MM.1S (cell line): ENCODE results near the gene IL1B.

Experiments used
- DNase-seq: peaks from one replicate; pipeline ENCODE4 v3.0.0-alpha.2; 2015
- H2AFZ ChIP-seq: fragments of 300-600 bp; sonication (generic); 2 replicates; pipeline ENCODE4 v1.6.0; 2016; ENCODE audit warnings: antibody characterized with exemption, low read length
- H3F3A ChIP-seq: fragments of 300-600 bp; sonication (generic); 2 replicates; pipeline ENCODE4 v1.6.1; 2016; ENCODE audit warnings: mild to moderate bottlenecking, antibody characterized with exemption, low read length, moderate library complexity, mixed read lengths; ENCODE audit not compliant: insufficient read depth
- H3K27ac ChIP-seq: fragments of 300-600 bp; sonication (generic); 2 replicates; pipeline ENCODE4 v1.5.1; 2016; ENCODE audit warnings: mild to moderate bottlenecking, low read length
- H3K27me3 ChIP-seq: fragments of 300-600 bp; sonication (generic); replicated peaks from 2 replicates; pipeline ENCODE4 v1.6.0; 2016; ENCODE audit warnings: low read length; ENCODE audit not compliant: insufficient read depth
- H3K36me3 ChIP-seq: fragments of 300-600 bp; sonication (generic); replicated peaks from 2 replicates; pipeline ENCODE4 v1.6.1; 2016; ENCODE audit warnings: mild to moderate bottlenecking, low read length, mixed read lengths; ENCODE audit not compliant: insufficient read depth
- H3K4me1 ChIP-seq: fragments of 300-600 bp; sonication (generic); 2 replicates; pipeline ENCODE4 v1.6.1; 2016; ENCODE audit warnings: low read length, mixed read lengths
- H3K4me2 ChIP-seq: fragments of 300-600 bp; sonication (generic); 2 replicates; pipeline ENCODE4 v1.6.0; 2016; ENCODE audit warnings: low read depth, low read length
- H3K4me3 ChIP-seq: fragments of 300-600 bp; sonication (generic); 2 replicates; pipeline ENCODE4 v1.5.1; 2016; ENCODE audit warnings: low read length, mixed read lengths
- H3K79me2 ChIP-seq: fragments of 300-600 bp; sonication (generic); 2 replicates; pipeline ENCODE4 v1.6.1; 2016; ENCODE audit warnings: mixed run types, low read length, mixed read lengths
- H3K9ac ChIP-seq: fragments of 300-600 bp; sonication (generic); 2 replicates; pipeline ENCODE4 v1.6.1; 2016; ENCODE audit warnings: low read length, mixed read lengths
- H3K9me2 ChIP-seq: fragments of 300-600 bp; sonication (generic); replicated peaks from 2 replicates; pipeline ENCODE4 v1.6.1; 2016; ENCODE audit warnings: mild to moderate bottlenecking, low read length, mixed read lengths; ENCODE audit not compliant: insufficient read depth
- H3K9me3 ChIP-seq: fragments of 300-600 bp; sonication (generic); replicated peaks from 2 replicates; pipeline ENCODE4 v1.6.1; 2016; ENCODE audit warnings: mild to moderate bottlenecking, low read length, mixed read lengths; ENCODE audit not compliant: insufficient read depth
- H4K20me1 ChIP-seq: fragments of 300-600 bp; sonication (generic); 2 replicates; pipeline ENCODE4 v1.6.1; 2016; ENCODE audit warnings: mild to moderate bottlenecking, low read length, moderate library complexity, mixed read lengths; ENCODE audit not compliant: insufficient read depth
- EZH2 ChIP-seq: fragments of 300-600 bp; sonication (generic); optimal IDR thresholded peaks from 2 replicates; pipeline ENCODE3; 2017; ENCODE audit warnings: low read depth, mild to moderate bottlenecking, antibody characterized with exemption, low read length, mixed read lengths
- EZH2phosphoT487 ChIP-seq: fragments of 300-600 bp; sonication (generic); IDR thresholded peaks from 2 replicates; pipeline ENCODE4 v1.6.1; 2018; ENCODE audit warnings: antibody characterized with exemption, low read length
- TF ChIP-seq, protein P1 (sequence below): fragments of 300-600 bp; sonication (generic); IDR thresholded peaks from 2 replicates; pipeline ENCODE4 v1.5.1; 2016; ENCODE audit warnings: antibody characterized with exemption, low read length, mixed read lengths

IL1B gene

GRCh38 chr2:112794841-112795240 lies 41.7 kb downstream of the IL1B start:
- no peaks in the 10 kb centered on the region for H3K9me2 ChIP-seq
- no peaks in the 10 kb centered on the region for H3K36me3 ChIP-seq
- H3F3A ChIP-seq, result no peaks in the 10 kb centered on the region
- H3K9me3 ChIP-seq, result no peaks in the 10 kb centered on the region
- H3K27me3 ChIP-seq, result no peaks in the 10 kb centered on the region
- H3K4me2 ChIP-seq, result no peak overlapping the region
- H2AFZ ChIP-seq, result no peak overlapping the region
- H3K4me3 ChIP-seq, result no peak overlapping the region
- no peaks in the 10 kb centered on the region for H4K20me1 ChIP-seq
- H3K4me1 ChIP-seq, result no peaks in the 10 kb centered on the region
- no peak overlapping the region for H3K9ac ChIP-seq
- no peaks in the 10 kb centered on the region for H3K79me2 ChIP-seq
- TF ChIP-seq EZH2phosphoT487, result no peak
- TF ChIP-seq EZH2, result no peak
- TF ChIP-seq, protein P1, sequence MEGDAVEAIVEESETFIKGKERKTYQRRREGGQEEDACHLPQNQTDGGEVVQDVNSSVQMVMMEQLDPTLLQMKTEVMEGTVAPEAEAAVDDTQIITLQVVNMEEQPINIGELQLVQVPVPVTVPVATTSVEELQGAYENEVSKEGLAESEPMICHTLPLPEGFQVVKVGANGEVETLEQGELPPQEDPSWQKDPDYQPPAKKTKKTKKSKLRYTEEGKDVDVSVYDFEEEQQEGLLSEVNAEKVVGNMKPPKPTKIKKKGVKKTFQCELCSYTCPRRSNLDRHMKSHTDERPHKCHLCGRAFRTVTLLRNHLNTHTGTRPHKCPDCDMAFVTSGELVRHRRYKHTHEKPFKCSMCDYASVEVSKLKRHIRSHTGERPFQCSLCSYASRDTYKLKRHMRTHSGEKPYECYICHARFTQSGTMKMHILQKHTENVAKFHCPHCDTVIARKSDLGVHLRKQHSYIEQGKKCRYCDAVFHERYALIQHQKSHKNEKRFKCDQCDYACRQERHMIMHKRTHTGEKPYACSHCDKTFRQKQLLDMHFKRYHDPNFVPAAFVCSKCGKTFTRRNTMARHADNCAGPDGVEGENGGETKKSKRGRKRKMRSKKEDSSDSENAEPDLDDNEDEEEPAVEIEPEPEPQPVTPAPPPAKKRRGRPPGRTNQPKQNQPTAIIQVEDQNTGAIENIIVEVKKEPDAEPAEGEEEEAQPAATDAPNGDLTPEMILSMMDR, result no peak
- no peak for DNase-seq
- no peak overlapping the region for H3K27ac ChIP-seq

- no peak for DNase-seq
- Histone ChIP-seq H4K20me1 (no peaks in the 10 kb centered on the region), H3K27ac (no peak overlapping the region), H3K36me3 (no peaks in the 10 kb centered on the region), H3K9ac (no peak overlapping the region), H3K4me2 (no peak overlapping the region), H2AFZ (no peak overlapping the region), H3F3A (no peaks in the 10 kb centered on the region), H3K4me3 (no peak overlapping the region), H3K4me1 (no peaks in the 10 kb centered on the region), H3K27me3 (no peaks in the 10 kb centered on the region), H3K9me3 (no peaks in the 10 kb centered on the region), H3K79me2 (no peaks in the 10 kb centered on the region), H3K9me2 (no peaks in the 10 kb centered on the region)
- TF ChIP-seq, protein P1, result no peak
- no peak for TF ChIP-seq EZH2
- no peak for TF ChIP-seq EZH2phosphoT487
Measured at GRCh38 chr2:112794131-112794733, 42.3 kb downstream of the IL1B start.

GRCh38 chr2:112793449-112793978 lies 43.1 kb downstream of the IL1B start:
- no peak for TF ChIP-seq EZH2
- TF ChIP-seq, protein P1, result no peak
- no peak for TF ChIP-seq EZH2phosphoT487
- no peak overlapping the region for H3K4me3 ChIP-seq
- H3K4me1 ChIP-seq, result no peaks in the 10 kb centered on the region
- no peaks in the 10 kb centered on the region for H4K20me1 ChIP-seq
- H3K27ac ChIP-seq, result no peak overlapping the region
- H3K79me2 ChIP-seq, result no peaks in the 10 kb centered on the region
- no peaks in the 10 kb centered on the region for H3K9me3 ChIP-seq
- no peak overlapping the region for H2AFZ ChIP-seq
- no peaks in the 10 kb centered on the region for H3K9me2 ChIP-seq
- no peaks in the 10 kb centered on the region for H3K36me3 ChIP-seq
- H3K4me2 ChIP-seq, result no peak overlapping the region
- H3K9ac ChIP-seq, result no peak overlapping the region
- no peaks in the 10 kb centered on the region for H3F3A ChIP-seq
- H3K27me3 ChIP-seq, result no peaks in the 10 kb centered on the region
- no peak for DNase-seq
